Measurements from ENCODE around the gene ADGRA3.

Gene ADGRA3

DNA sequence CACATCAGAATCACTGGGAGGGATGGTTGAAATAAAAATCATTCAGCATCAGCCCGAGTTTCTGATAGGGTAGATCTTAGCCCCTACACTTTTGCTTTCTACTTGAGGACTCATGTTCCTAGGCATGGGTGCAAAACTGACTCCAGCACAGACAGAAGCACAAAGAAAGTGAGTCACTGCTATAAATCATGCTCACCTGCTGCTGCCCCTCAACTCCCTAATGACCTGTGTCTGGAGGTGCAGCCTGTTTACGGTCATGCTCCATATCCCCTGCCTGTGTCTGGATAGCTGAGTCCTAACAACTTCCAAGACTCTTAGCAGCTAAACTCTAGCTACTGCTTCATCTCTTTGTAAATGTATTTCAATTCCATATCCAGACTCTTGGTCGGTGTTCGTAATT lies 57.8 kb downstream of the ADGRA3 start:
- no peak overlapping the region for H3K4me3 ChIP-seq
- H3K36me3 ChIP-seq (ENCODE audit: insufficient read depth, low read length), result no peaks in the 10 kb centered on the region
- TF ChIP-seq FOXP2 (optimal IDR thresholded peaks at IDR 0.05; ENCODE audit: control extremely low read depth, extremely low read length, insufficient read depth), result no peak
- no peak for TF ChIP-seq EZH2 (IDR thresholded peaks at IDR 0.05)
- no peak for TF ChIP-seq POLR2AphosphoS5 (IDR thresholded peaks at IDR 0.05; ENCODE audit: borderline replicate concordance, low read depth, low read length)
- no peaks in the 10 kb centered on the region for H3K9me3 ChIP-seq (ENCODE audit: low read depth, low read length)
- H3K27ac ChIP-seq, result no peak overlapping the region
- DNase-seq (ENCODE audit: low read depth, low spot score), result no peak
- no peak overlapping the region for H3K9ac ChIP-seq (ENCODE audit: insufficient read length)

- Histone ChIP-seq H3K9ac (ENCODE audit: insufficient read length) (no peak overlapping the region), H3K36me3 (ENCODE audit: insufficient read depth, low read length) (no peaks in the 10 kb centered on the region), H3K9me3 (ENCODE audit: low read depth, low read length) (no peaks in the 10 kb centered on the region), H3K27ac (no peak overlapping the region), H3K4me3 (no peak overlapping the region)
- DNase-seq (ENCODE audit: low read depth, low spot score), result no peak
- TF ChIP-seq FOXP2 (optimal IDR thresholded peaks at IDR 0.05; ENCODE audit: control extremely low read depth, extremely low read length, insufficient read depth) (no peak), EZH2 (IDR thresholded peaks at IDR 0.05) (no peak), POLR2AphosphoS5 (IDR thresholded peaks at IDR 0.05; ENCODE audit: borderline replicate concordance, low read depth, low read length) (no peak)
Observed at GRCh38 chr4:22457348-22457747, 58.5 kb downstream of the ADGRA3 start.

DNA sequence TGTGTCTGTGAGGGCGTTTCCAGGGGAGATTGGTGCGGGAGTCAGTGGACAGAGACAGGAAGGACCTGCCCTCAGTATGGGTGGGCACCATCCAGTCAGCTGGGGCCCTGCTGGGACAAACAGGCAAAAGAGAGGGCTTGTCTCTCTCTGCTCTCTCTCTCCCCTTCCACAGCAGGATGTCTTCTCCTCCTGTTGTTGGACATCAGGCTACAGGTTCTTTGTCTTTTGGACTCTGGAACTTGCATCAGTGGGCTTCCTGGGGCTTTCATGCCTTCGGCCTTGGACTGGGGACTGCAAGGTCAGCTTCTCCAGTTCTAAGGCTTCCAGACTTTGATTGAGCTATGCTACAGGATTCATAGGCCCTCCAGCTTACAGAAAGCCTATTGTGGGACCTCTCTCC lies 59.6 kb downstream of the ADGRA3 start:
- no peak for TF ChIP-seq EZH2 (IDR thresholded peaks at IDR 0.05)
- no peak for TF ChIP-seq FOXP2 (optimal IDR thresholded peaks at IDR 0.05; ENCODE audit: control extremely low read depth, extremely low read length, insufficient read depth)
- TF ChIP-seq POLR2AphosphoS5 (IDR thresholded peaks at IDR 0.05; ENCODE audit: borderline replicate concordance, low read depth, low read length), result no peak
- Histone ChIP-seq H3K36me3 (ENCODE audit: insufficient read depth, low read length) (no peaks in the 10 kb centered on the region), H3K27ac (no peak overlapping the region), H3K9me3 (ENCODE audit: low read depth, low read length) (no peaks in the 10 kb centered on the region), H3K9ac (ENCODE audit: insufficient read length) (no peak overlapping the region), H3K4me3 (no peak overlapping the region)
- DNase-seq (ENCODE audit: low read depth, low spot score), result no peak

GRCh38 chr4:22454955-22455354 lies 60.9 kb downstream of the ADGRA3 start:
- H3K9ac ChIP-seq (ENCODE audit: insufficient read length), result no peak overlapping the region
- H3K27ac ChIP-seq, result no peak overlapping the region
- no peak overlapping the region for H3K4me3 ChIP-seq
- TF ChIP-seq FOXP2 (optimal IDR thresholded peaks at IDR 0.05; ENCODE audit: control extremely low read depth, extremely low read length, insufficient read depth) (no peak), EZH2 (IDR thresholded peaks at IDR 0.05) (no peak), POLR2AphosphoS5 (IDR thresholded peaks at IDR 0.05; ENCODE audit: borderline replicate concordance, low read depth, low read length) (no peak)
- H3K9me3 ChIP-seq (ENCODE audit: low read depth, low read length), result no peaks in the 10 kb centered on the region
- H3K36me3 ChIP-seq (ENCODE audit: insufficient read depth, low read length), result no peaks in the 10 kb centered on the region
- DNase-seq (ENCODE audit: low read depth, low spot score), result no peak

DNA sequence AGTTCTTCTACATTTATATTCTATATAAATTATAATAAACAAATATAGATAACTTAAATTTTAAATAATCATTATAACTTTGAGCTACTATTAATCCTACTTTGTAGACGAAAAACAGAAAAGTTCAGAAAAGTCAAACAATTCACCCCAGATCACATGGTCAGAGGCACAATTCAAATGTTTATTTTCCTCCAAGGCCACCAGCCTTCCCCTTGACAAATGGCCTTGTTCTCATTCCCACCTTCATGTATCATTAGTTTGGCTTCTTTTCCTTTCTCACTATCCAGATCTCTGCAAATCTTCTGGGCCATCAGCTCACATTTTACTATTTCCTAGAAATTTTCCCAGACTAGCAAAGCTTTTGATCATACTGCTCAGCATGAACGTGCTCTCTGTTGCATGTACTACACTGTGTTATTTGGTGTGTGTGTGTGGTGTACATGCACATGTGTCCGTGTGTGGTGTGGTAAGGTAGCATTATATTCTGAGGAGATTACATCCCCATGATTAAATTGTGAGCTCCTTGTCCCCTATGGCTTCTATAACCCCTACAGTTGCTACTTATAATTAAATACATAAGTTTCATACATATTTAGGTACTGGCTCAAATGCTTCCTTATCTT lies 61.5 kb downstream of the ADGRA3 start:
- Histone ChIP-seq H3K9ac (ENCODE audit: insufficient read length) (no peak overlapping the region), H3K27ac (no peak overlapping the region), H3K4me3 (no peak overlapping the region), H3K9me3 (ENCODE audit: low read depth, low read length) (no peaks in the 10 kb centered on the region), H3K36me3 (ENCODE audit: insufficient read depth, low read length) (no peaks in the 10 kb centered on the region)
- no peak for DNase-seq (ENCODE audit: low read depth, low spot score)
- TF ChIP-seq POLR2AphosphoS5 (IDR thresholded peaks at IDR 0.05; ENCODE audit: borderline replicate concordance, low read depth, low read length) (no peak), FOXP2 (optimal IDR thresholded peaks at IDR 0.05; ENCODE audit: control extremely low read depth, extremely low read length, insufficient read depth) (no peak), EZH2 (IDR thresholded peaks at IDR 0.05) (no peak)

GRCh38 chr4:22444813-22445212 lies 71.1 kb downstream of the ADGRA3 start:
- TF ChIP-seq FOXP2 (optimal IDR thresholded peaks at IDR 0.05; ENCODE audit: control extremely low read depth, extremely low read length, insufficient read depth), result no peak
- no peak for TF ChIP-seq EZH2 (IDR thresholded peaks at IDR 0.05)
- no peak for TF ChIP-seq POLR2AphosphoS5 (IDR thresholded peaks at IDR 0.05; ENCODE audit: borderline replicate concordance, low read depth, low read length)
- DNase-seq (ENCODE audit: low read depth, low spot score), result no peak
- Histone ChIP-seq H3K36me3 (ENCODE audit: insufficient read depth, low read length) (peaks cover 31% of the 10 kb centered on the region), H3K4me3 (no peak overlapping the region), H3K27ac (no peak overlapping the region), H3K9me3 (ENCODE audit: low read depth, low read length) (no peaks in the 10 kb centered on the region), H3K9ac (ENCODE audit: insufficient read length) (no peak overlapping the region)

- no peak for DNase-seq (ENCODE audit: low read depth, low spot score)
- Histone ChIP-seq H3K4me3 (no peak overlapping the region), H3K27ac (no peak overlapping the region), H3K9me3 (ENCODE audit: low read depth, low read length) (no peaks in the 10 kb centered on the region), H3K36me3 (ENCODE audit: insufficient read depth, low read length) (peaks cover 31% of the 10 kb centered on the region), H3K9ac (ENCODE audit: insufficient read length) (no peak overlapping the region)
- no peak for TF ChIP-seq FOXP2 (optimal IDR thresholded peaks at IDR 0.05; ENCODE audit: control extremely low read depth, extremely low read length, insufficient read depth)
- no peak for TF ChIP-seq EZH2 (IDR thresholded peaks at IDR 0.05)
- TF ChIP-seq POLR2AphosphoS5 (IDR thresholded peaks at IDR 0.05; ENCODE audit: borderline replicate concordance, low read depth, low read length), result no peak
Observed at GRCh38 chr4:22442956-22443355, 72.9 kb downstream of the ADGRA3 start.

GRCh38 chr4:22440999-22441398 lies 74.9 kb downstream of the ADGRA3 start:
- no peak overlapping the region for H3K4me3 ChIP-seq
- no peak overlapping the region for H3K9ac ChIP-seq (ENCODE audit: insufficient read length)
- TF ChIP-seq EZH2 (IDR thresholded peaks at IDR 0.05), result no peak
- no peak for TF ChIP-seq FOXP2 (optimal IDR thresholded peaks at IDR 0.05; ENCODE audit: control extremely low read depth, extremely low read length, insufficient read depth)
- no peak for TF ChIP-seq POLR2AphosphoS5 (IDR thresholded peaks at IDR 0.05; ENCODE audit: borderline replicate concordance, low read depth, low read length)
- H3K9me3 ChIP-seq (ENCODE audit: low read depth, low read length), result no peaks in the 10 kb centered on the region
- DNase-seq (ENCODE audit: low read depth, low spot score), result no peak
- no peak overlapping the region for H3K27ac ChIP-seq
- H3K36me3 ChIP-seq (ENCODE audit: insufficient read depth, low read length), result peaks cover 36% of the 10 kb centered on the region

DNA sequence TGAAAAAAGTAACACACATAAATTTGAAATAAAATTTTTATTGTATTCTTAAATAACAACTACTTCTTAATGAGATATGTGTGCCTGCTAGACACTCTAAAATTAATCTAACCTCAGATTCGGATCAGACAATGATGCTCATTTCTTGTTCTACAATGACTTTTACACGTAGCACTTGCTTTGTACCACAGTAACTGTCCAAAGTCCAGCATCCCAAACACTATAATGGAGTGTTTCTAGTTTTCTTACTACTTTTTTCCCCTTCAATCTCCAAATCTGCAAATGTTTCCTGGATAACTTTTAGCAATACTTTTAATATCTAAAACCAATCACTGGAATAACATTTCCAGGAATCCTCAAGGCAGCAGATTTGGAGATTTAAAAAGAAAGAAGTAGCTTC lies 75.9 kb downstream of the ADGRA3 start:
- Histone ChIP-seq H3K9me3 (ENCODE audit: low read depth, low read length) (no peaks in the 10 kb centered on the region), H3K36me3 (ENCODE audit: insufficient read depth, low read length) (peaks cover 34% of the 10 kb centered on the region), H3K27ac (no peak overlapping the region), H3K4me3 (no peak overlapping the region), H3K9ac (ENCODE audit: insufficient read length) (no peak overlapping the region)
- DNase-seq (ENCODE audit: low read depth, low spot score), result no peak
- TF ChIP-seq EZH2 (IDR thresholded peaks at IDR 0.05), result no peak
- no peak for TF ChIP-seq FOXP2 (optimal IDR thresholded peaks at IDR 0.05; ENCODE audit: control extremely low read depth, extremely low read length, insufficient read depth)
- no peak for TF ChIP-seq POLR2AphosphoS5 (IDR thresholded peaks at IDR 0.05; ENCODE audit: borderline replicate concordance, low read depth, low read length)

Data from SK-N-MC (cell line).